DMS 273 treated with DMSO at 0.1 percent for 48 hours (cell line): Measurements from ENCODE around the gene LRRC32.
A peak's percentile ranks its signal among the peaks of the same experiment; 100 is the strongest.
"Not testable (repeated sequence)": the region's sequence is repeated elsewhere in the genome, so short reads cannot be mapped to it uniquely, and the experiment has no call there.

ENCODE experiments used
- DNase-seq: peaks from one replicate; lab custom pipeline; 2025; lab: John Stamatoyannopoulos, UW

The LRRC32 gene

GRCh38 chr11:76610871-76611475 lies 59.6 kb downstream of the LRRC32 start:
- DNase-seq, result peak; percentile 34

- no peak for DNase-seq
These were observed 60.2 kb downstream of the LRRC32 start for GRCh38 chr11:76610371-76610770.

GRCh38 chr11:76609736-76610370 lies 60.7 kb downstream of the LRRC32 start:
- DNase-seq, result no peak

- DNase-seq, result not testable (repeated sequence)
These were observed 61.6 kb downstream of the LRRC32 start for GRCh38 chr11:76608879-76609460.

- DNase-seq, result not testable (repeated sequence)
These were observed 62.3 kb downstream of the LRRC32 start for GRCh38 chr11:76608228-76608627.
